Loucy (cell line): ENCODE data around the gene LYRM2.

Experiments used
- H2AFZ ChIP-seq: fragments of 200-600 bp; sonication (generic); 2 replicates; pipeline ENCODE4 v1.6.0; 2016; ENCODE audit warnings: antibody characterized with exemption, mild to moderate bottlenecking, low read length, moderate library complexity
- H3F3A ChIP-seq: fragments of 200-600 bp; 2 replicates; pipeline ENCODE4 v1.6.0; 2016; ENCODE audit warnings: antibody characterized with exemption, low read depth, mild to moderate bottlenecking
- H3K27me3 ChIP-seq: fragments of 200-600 bp; sonication (generic); 2 replicates; pipeline ENCODE4 v1.6.1; 2014; ENCODE audit warnings: low read length, mild to moderate bottlenecking; ENCODE audit not compliant: insufficient read depth, poor library complexity, severe bottlenecking
- H3K36me3 ChIP-seq: fragments of 200-600 bp; sonication (generic); 2 replicates; pipeline ENCODE4 v1.6.1; 2016; ENCODE audit warnings: low read length; ENCODE audit not compliant: insufficient read depth
- H3K4me1 ChIP-seq: fragments of 200-600 bp; sonication (generic); 2 replicates; pipeline ENCODE4 v1.5.1; 2014; ENCODE audit warnings: low read length, mild to moderate bottlenecking; ENCODE audit not compliant: insufficient read depth, poor library complexity, severe bottlenecking
- H3K4me2 ChIP-seq: fragments of 200-600 bp; sonication (generic); 2 replicates; pipeline ENCODE4 v1.6.0; 2014; ENCODE audit warnings: antibody characterized with exemption, low read length, low read depth, mild to moderate bottlenecking; ENCODE audit not compliant: poor library complexity, severe bottlenecking
- H3K4me3 ChIP-seq: fragments of 200-600 bp; sonication (generic); 2 replicates; pipeline ENCODE4 v1.5.1; 2014; ENCODE audit warnings: low read length, mild to moderate bottlenecking, mixed read lengths; ENCODE audit not compliant: poor library complexity, severe bottlenecking
- H3K79me2 ChIP-seq: fragments of 200-600 bp; sonication (generic); 2 replicates; pipeline ENCODE4 v1.6.1; 2014; ENCODE audit warnings: low read length; ENCODE audit not compliant: insufficient read depth
- H3K9ac ChIP-seq: fragments of 200-600 bp; sonication (generic); 2 replicates; pipeline ENCODE4 v1.6.0; 2014; ENCODE audit warnings: mild to moderate bottlenecking, low read depth, low read length, moderate library complexity; ENCODE audit not compliant: poor library complexity, severe bottlenecking
- H3K9me2 ChIP-seq: fragments of 200-600 bp; sonication (generic); replicated peaks from 2 replicates; pipeline ENCODE4 v1.6.1; 2016; ENCODE audit warnings: low read depth, low read length, mixed read lengths
- H3K9me3 ChIP-seq: fragments of 200-600 bp; sonication (generic); 2 replicates; pipeline ENCODE4 v1.6.1; 2014; ENCODE audit warnings: mild to moderate bottlenecking, antibody characterized with exemption, low read length, low read depth; ENCODE audit not compliant: insufficient read depth
- H4K20me1 ChIP-seq: fragments of 200-600 bp; sonication (generic); 2 replicates; pipeline ENCODE4 v1.6.0; 2014; ENCODE audit warnings: antibody characterized with exemption, low read length, mild to moderate bottlenecking; ENCODE audit not compliant: insufficient read depth, poor library complexity, severe bottlenecking
- EZH2phosphoT487 ChIP-seq: fragments of 200-600 bp; IDR thresholded peaks from 2 replicates; pipeline ENCODE4 v1.6.1; 2018; ENCODE audit warnings: antibody characterized with exemption, mild to moderate bottlenecking, moderate library complexity, borderline replicate concordance
- TF ChIP-seq, protein P1 (sequence below): fragments of 200-600 bp; sonication (generic); conservative IDR thresholded peaks from 2 replicates; pipeline ENCODE4 v1.5.1; 2014; ENCODE audit warnings: mild to moderate bottlenecking, antibody characterized with exemption, low read length

The LYRM2 gene

DNA sequence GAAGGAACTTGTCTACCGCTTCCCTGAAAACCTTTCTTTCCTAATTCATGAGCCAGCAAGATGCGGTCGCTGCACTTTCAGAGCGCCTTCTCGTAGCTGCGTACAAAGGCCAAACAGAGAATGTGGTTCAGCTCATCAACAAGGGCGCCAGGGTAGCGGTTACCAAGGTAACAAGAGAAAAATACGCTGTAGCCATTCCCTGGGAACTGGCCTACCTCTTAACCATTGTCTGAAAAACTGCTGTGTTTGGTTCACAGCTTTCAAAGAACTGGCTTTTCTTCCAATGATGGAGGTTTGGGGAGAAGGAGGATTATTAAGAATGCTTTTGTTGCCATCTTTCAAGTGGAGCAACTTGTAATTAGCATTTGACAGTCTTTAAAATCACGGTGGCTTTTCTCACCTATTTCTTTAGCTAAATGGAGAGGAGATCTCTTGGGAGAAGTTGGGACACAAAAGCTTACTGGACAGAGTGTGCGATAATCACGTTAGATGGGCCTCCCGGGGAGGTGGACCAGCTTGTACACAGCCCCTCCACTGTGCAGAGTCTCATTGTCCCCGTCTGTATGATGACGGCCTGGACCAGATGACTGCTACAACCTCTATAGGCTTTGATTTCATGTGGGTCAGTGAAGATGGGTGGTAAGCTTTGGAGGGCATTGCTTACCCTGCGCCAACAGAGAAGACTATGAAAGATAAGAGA lies 71.5 kb downstream of the LYRM2 start:
- Histone ChIP-seq H3K4me3 (no peak overlapping the region), H3F3A (no peaks in the 10 kb centered on the region), H4K20me1 (no peaks in the 10 kb centered on the region), H3K36me3 (no peaks in the 10 kb centered on the region), H2AFZ (no peak overlapping the region), H3K4me1 (no peaks in the 10 kb centered on the region), H3K9me2 (no peaks in the 10 kb centered on the region), H3K9ac (no peak overlapping the region), H3K4me2 (no peak overlapping the region), H3K79me2 (no peaks in the 10 kb centered on the region), H3K27me3 (no peaks in the 10 kb centered on the region), H3K9me3 (no peaks in the 10 kb centered on the region)
- TF ChIP-seq EZH2phosphoT487: no peak
- TF ChIP-seq, protein P1, sequence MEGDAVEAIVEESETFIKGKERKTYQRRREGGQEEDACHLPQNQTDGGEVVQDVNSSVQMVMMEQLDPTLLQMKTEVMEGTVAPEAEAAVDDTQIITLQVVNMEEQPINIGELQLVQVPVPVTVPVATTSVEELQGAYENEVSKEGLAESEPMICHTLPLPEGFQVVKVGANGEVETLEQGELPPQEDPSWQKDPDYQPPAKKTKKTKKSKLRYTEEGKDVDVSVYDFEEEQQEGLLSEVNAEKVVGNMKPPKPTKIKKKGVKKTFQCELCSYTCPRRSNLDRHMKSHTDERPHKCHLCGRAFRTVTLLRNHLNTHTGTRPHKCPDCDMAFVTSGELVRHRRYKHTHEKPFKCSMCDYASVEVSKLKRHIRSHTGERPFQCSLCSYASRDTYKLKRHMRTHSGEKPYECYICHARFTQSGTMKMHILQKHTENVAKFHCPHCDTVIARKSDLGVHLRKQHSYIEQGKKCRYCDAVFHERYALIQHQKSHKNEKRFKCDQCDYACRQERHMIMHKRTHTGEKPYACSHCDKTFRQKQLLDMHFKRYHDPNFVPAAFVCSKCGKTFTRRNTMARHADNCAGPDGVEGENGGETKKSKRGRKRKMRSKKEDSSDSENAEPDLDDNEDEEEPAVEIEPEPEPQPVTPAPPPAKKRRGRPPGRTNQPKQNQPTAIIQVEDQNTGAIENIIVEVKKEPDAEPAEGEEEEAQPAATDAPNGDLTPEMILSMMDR: no peak

DNA sequence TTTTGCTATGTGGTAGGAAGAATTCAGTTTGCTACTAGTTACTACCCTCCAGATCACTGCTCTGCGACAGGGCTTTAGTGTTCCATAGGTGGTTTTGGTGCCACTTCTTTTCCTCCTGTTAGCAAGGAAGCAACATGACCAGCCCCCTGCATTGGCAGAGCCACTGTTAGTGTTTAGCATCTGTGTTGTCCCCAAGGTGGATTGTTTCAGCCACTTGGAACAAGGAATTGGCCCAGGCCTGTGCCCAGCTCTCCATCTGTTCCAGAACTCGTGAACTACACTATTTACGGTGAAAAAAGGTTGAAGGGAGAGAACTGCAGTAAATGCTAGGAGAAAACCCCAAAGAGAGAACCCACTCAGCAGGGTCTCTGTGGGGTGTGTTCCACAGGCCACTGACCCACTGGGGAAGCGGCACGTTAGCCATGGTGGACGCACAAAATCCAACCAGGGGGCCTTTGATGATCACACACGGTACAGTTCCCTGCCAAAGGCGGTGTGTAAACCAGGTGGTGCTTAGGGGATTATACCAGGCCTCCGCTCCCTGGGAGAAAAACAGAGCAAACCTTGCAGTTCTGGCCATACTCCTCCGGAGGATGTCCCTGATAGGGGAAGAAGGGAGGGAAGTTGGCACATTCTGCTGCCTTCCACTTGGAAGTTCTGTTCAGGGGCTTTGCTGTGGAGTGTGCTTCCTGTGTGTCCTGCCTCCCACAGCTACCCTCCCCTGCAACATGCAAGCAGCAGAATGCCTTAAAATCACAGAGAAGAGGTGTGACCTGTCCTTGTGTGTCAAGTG lies 72.3 kb downstream of the LYRM2 start:
- H3K4me3 ChIP-seq: no peak overlapping the region
- H3K36me3 ChIP-seq: no peaks in the 10 kb centered on the region
- H3F3A ChIP-seq: no peaks in the 10 kb centered on the region
- H3K9me2 ChIP-seq: no peaks in the 10 kb centered on the region
- no peaks in the 10 kb centered on the region for H3K79me2 ChIP-seq
- H2AFZ ChIP-seq: no peak overlapping the region
- no peaks in the 10 kb centered on the region for H3K4me1 ChIP-seq
- no peaks in the 10 kb centered on the region for H3K27me3 ChIP-seq
- no peak overlapping the region for H3K4me2 ChIP-seq
- no peak overlapping the region for H3K9ac ChIP-seq
- no peak for TF ChIP-seq EZH2phosphoT487
- TF ChIP-seq, protein P1: no peak
- no peaks in the 10 kb centered on the region for H4K20me1 ChIP-seq
- H3K9me3 ChIP-seq: no peaks in the 10 kb centered on the region

DNA sequence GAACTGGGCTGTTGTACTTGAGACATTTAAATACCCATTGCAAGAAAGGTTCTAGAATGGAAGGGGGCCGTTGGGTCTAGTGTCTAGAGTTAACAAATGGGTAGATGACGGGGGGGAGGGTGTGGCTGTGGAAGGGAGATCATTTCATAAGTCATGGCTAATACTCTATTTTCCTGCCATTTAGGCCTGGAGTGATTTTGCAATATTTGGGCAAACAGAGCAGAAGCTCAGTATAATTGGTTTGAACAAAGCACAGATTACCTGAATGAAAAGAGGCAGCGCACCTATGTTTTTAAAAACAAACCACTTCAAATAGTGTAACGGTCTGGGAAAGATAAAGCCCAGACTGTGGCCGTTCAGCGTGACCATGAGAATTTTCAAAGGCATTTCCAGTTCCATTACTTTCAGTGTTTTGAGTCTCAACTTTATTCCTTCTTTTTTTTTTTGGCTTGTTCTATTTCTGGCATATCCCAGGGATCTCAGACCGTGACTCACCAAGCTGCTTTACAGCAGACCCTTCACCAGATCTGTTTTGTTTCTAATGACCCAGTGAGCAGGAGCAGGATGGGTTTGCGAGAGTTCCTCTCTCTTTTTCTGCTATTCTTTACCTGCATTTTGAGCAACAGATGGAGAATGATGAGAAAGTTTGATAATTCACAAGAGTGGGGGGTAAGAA lies 73.7 kb downstream of the LYRM2 start:
- H3K9me2 ChIP-seq: no peaks in the 10 kb centered on the region
- H2AFZ ChIP-seq: no peak overlapping the region
- H3K4me3 ChIP-seq: no peak overlapping the region
- no peaks in the 10 kb centered on the region for H3K36me3 ChIP-seq
- no peaks in the 10 kb centered on the region for H4K20me1 ChIP-seq
- no peaks in the 10 kb centered on the region for H3K27me3 ChIP-seq
- no peaks in the 10 kb centered on the region for H3K9me3 ChIP-seq
- H3K9ac ChIP-seq: no peak overlapping the region
- H3F3A ChIP-seq: no peaks in the 10 kb centered on the region
- no peaks in the 10 kb centered on the region for H3K79me2 ChIP-seq
- no peak for TF ChIP-seq EZH2phosphoT487
- TF ChIP-seq, protein P1: no peak
- no peak overlapping the region for H3K4me2 ChIP-seq
- H3K4me1 ChIP-seq: no peaks in the 10 kb centered on the region
